GM20431 (cell line): ENCODE data around the gene HP.
"Not testable (repeated sequence)": the region's sequence is repeated elsewhere in the genome, so short reads cannot be mapped to it uniquely, and the experiment has no call there.

Source experiments
- in situ Hi-C: fragments of 300-500 bp; cut with MseI, MboI; formaldehyde crosslinking; loops from one replicate; pipeline ENCODE4 v1.15.0; 2020; ENCODE audit warnings: low sequenced_read_pairs; ENCODE audit not compliant: unreplicated experiment

The HP gene

DNA sequence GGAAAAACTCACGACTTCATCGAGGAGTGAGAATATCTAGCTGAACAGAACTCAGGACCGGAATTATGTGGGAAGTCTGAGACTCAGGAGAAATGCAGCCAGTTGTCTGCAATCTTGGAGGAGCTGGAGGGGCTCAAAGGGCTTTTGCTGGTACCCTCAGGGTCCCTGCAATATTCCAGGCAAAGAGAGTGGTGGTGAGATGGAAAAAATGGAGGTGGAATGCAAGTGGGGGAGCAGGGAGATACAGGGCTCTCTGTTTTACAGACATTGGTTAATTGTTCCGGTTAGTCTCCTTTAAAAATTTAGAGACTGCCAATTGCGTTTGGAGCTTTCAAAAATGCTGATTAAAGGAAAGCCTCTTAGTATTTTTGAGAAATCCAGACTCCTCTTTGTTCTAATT is 18.2 kb upstream of the HP start:
- in situ Hi-C loops, result no loop called here

DNA sequence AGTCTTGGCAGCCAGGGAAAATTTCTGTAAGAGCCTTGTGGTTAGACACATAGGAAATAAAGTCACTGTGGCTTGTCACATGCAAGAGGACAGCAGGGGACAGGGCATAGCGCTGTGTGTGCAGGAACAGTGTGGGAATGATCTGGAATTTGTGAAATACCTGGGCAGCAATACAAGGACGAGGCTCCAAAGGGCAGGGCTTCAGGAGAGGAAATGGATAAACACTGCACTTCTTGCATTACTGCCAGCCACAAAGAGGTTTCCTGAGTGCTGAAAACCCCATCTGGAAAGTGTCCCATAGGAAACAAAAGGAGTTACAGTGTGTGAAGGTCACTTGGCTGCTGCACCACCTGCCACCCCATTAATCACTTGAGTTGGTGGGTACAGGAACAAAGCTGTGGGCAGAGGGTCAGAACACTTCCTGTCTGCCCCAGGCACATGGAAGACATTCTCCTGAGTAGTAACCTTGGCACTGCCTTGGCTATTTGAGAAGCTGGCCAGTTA is 12.1 kb upstream of the HP start:
- in situ Hi-C loops, result no loop called here

DNA sequence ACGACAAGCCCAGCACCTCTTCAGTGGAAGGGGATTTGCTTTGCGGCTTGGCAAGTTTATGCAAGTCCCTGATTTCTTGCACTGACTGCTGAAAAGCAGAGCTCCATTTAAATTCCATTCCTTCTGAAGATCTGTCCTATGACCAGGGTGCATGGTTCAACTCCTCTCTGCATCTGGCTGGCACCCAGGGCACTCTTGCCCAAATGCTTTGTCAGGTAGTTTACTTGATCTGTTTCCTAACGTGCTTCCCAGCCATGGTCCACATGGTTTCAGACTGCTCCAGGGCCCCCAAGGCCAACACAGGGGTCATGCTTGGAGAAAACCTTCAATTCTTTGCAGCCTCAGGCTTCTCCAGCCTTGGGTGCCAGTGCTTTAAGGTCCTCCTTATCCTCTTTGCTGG is 11.2 kb upstream of the HP start:
- in situ Hi-C loops, result no loop called here

DNA sequence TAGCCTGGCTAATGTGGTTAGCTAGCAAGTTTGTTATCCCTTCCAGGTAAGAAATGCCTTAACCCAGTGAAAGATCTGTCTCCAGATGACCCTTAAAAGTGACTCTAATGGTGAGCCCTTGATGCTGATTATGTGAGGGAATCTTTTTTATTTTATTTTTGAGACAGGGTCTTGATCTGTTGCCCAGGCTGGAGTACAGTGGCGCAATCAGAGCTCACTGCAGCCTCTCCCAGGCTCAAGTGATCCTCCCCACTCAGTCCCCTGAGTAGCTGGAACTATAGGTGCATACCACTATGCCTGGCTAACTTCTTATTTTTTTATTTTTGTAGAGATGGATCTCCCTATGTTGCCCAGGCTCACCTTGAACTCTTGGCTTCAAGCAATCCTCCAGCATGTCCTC is 10.8 kb upstream of the HP start:
- in situ Hi-C loops, result no loop called here

DNA sequence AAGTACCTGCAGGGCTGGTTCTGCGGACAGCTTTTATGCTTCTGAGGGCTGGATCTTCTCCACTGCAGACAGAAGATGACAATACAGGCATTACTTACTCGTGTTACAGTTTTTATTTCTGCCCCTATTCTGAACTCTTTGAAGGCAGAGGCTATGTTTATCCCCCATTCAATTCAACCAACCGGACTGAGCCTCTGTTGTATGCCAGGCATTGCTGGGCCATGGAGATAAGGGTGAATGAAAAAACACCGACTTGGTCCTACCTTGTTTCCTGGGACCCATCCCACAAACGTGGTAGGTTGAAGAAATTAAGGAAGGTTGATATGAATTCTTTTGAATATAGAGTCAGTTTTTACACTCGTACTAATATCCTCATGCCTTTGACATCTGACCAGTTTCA is 10.0 kb upstream of the HP start:
- in situ Hi-C loops, result no loop called here

DNA sequence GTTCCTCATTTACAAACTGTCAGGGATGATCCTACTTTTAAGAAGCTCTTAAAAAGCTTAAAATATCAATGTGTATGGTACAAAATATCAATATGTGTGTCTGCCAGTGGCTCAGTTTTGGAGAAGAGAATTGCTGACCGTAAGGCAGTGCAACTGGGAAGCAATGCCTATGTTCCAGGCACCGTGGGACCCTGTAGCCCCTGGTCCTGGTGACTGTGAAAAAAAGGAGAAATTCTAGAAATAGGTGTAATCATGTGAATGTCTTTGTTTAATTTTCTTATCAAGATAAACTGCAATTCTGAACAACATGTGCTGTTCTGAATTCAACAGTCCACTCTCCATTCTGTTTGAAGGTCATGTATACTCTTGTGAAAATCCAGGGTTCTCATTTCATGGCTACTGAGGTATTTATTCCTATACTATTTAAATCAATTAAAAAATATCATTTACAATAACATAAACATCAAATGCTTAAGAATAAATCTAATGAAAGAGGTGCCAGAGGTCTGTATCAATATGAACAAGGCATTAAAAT is 9.4 kb upstream of the HP start:
- in situ Hi-C loops, result no loop called here

DNA sequence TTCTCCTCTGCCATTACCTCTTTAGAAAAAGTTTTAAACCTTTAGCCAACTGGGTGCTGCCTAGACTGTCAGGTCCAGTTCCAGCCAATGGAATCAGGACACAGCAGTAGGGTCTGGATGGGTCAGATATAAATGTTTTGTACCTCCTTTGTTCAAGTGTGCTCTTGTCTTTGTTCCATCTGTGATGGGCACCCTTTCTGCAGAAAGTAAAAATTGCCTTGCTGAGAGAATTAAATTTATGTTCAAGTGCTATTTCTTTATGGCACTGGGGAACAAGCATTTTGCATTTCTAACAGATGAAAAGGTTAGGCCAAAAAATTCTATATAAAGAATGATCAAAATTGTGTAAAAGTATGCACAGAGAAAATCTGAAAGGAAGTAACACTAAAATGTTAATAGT is 5.2 kb upstream of the HP start:
- in situ Hi-C loops, result no loop called here

DNA sequence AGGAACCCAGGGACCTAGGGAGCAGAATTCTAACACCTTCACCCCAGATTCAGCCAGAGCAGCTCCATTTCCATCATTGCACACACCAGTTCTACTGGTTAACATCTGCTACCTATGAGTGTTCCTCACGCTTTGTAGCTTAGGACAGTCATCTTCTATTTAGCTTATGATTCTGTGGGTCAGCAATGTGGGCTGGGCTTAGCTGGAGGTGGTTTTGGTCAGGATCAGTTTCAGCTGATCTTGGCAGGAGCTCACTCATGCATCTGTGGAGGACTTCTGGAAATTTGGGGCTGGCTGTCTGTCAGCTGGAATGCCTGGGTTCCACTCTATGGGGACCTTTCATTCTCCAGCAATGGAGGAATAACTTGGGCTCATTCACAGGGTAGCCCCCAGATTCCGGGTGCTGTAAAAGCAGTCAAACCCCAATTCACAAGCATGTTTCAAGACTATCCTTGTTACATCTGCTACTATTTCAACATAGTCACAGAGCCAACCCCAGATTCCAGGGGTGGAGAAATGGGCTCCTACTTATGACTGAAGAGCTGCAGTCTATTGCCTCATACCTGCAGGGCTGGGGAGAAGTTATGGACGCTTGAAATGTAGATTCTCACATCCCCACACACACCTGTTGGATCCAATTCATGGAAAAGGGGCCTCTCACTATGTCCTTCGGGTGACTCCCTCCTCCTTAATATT is 3.4 kb upstream of the HP start:
- in situ Hi-C loops, result no loop called here

DNA sequence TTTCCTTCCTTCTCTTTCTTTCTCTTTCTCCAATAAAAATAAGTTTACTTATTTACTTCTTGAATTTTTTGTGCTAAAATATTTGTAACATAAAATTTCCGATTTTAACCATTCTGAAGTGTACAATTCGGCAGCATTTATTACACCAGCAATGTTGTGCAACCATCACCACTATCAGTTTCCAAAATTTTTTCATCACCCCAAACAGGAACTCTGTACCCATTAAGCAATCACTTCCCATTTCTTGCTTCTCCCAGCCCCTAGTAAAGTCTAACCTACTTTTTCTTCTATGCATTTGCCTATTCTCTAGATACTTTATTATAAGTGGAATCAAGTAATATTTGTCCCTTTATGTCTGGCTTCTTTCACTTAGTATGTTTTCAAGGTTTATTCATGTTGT is 2.5 kb upstream of the HP start:
- in situ Hi-C loops, result no loop called here

DNA sequence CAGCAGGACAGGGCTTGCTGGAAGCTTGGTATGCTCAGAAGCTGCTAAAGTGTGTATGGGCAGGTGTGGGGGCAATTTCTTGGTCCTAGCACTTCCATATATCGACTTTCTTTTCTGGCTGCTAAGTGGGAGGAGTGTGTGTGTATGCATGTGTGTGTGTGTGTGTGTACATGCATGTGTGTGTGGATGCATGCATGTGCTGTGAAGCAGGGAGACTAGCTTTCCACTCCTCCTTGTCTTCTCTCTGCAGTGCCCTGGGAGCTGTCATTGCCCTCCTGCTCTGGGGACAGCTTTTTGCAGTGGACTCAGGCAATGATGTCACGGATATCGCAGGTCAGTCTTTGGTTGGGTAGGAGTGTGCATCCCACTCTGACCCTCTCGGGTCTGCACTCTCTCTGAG is 1.6 kb downstream of the HP start:
- in situ Hi-C loops, result no loop called here

DNA sequence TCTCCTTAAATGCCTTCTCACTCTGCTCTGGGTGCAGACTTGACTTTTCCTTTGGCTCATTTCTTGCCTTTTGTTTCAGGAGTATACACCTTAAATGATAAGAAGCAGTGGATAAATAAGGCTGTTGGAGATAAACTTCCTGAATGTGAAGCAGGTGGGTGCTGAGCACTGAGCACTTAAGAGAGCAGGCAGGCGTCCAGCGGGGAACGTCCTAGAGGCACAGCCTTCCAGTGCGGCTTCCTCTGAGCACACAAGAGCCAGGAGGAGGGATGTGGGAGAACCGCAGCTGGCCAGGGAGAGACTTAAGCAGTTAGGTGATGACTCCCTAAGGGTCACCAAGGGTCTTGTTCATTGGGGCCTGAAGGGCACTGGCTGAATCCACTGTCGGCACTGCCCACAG is 3.0 kb downstream of the HP start:
- in situ Hi-C loops, result not testable (repeated sequence)

DNA sequence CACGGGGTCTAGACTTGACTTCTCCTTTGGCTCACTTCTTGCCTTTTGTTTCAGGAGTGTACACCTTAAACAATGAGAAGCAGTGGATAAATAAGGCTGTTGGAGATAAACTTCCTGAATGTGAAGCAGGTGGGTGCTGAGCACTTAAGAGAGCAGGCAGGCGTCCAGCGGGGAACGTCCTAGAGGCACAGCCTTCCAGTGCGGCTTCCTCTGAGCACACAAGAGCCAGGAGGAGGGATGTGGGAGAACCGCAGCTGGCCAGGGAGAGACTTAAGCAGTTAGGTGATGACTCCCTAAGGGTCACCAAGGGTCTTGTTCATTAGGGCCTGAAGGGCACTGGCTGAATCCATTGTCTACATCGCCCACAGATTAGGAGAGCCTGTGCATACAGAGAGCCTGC is 4.8 kb downstream of the HP start:
- in situ Hi-C loops, result not testable (repeated sequence)

DNA sequence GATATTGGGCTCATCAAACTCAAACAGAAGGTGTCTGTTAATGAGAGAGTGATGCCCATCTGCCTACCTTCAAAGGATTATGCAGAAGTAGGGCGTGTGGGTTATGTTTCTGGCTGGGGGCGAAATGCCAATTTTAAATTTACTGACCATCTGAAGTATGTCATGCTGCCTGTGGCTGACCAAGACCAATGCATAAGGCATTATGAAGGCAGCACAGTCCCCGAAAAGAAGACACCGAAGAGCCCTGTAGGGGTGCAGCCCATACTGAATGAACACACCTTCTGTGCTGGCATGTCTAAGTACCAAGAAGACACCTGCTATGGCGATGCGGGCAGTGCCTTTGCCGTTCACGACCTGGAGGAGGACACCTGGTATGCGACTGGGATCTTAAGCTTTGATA is 6.1 kb downstream of the HP start:
- in situ Hi-C loops, result no loop called here

DNA sequence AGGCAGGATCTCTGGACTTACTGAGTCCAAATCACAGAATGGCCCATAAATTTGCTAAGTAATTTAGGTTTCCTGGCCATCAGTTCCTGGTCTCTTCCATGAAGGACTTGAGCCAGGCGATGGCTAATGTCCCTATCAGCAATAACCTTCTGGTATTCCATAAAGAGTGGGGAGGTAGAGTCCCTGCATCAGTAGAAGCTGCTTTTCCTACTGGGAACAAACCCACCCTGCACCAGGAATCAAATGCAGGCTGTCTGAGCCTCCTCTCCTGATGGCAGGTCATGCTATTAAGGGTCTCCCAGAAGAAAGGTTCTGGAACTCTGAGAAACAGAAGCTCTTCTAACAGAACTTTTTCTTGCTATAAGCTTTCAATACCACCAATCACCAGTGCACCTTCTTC is 7.3 kb downstream of the HP start:
- in situ Hi-C loops, result no loop called here

DNA sequence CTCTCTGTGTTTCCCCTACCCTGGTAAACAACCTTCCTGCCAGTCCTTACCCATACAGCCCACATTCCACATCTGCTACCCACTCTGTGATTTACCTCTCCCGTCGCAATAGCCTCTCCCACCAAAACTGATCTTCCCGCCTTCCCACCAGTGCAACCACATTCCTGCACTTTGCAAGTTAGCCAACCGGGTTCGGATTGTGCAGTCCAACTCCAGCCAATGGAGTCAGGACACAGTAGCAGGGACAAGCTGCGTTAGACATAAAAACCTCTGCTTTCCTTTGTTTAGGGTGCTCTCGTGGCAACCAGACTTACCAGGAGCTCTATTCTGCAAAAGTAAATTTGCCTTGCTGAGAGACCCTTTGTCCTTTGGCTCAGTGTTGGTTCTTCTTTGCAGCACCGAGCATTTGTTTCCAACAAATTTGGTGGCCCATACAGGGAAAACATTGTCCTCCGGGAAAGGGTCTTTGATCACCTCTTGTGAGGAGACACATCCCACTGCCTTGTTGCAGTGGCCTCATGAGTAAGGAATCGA is 10.1 kb downstream of the HP start:
- in situ Hi-C loops, result no loop called here

DNA sequence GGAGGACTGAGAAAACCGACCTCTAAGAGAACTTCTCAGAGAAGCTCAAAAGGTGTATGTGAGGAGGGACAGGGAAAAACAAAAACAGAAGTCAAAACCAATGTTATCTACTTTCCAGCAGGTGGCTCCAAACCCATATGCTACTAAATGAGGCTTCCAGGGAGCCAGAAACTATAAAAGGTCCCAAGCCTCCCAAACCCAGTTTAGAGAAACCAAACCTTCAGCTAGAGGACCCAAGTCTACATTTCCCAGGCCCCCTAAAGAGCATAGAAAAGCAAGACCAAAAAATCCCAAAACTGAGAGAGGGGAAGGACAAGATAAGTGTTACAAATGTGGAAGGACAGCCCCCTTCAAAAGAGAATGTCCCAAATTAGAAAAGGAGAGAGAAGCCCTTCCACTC is 12.4 kb downstream of the HP start:
- in situ Hi-C loops, result no loop called here

DNA sequence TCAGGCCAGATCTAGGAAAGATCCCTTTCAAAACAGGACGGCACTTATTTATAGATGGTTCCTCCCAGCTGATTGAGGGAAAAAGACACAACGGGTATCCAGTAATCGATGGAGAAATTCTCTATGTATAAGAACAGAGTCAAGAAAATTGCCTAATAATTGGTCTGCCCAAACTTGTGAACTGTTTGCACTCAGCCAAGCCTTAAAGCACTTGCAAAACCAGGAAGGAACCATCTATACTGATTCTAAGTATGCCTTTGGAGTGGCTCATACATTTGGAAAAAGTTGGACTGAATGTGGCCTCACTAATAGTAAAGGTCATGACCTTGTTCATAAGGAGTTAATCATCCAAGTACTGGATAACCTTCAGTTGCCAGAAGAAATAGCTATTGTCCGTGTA is 14.6 kb downstream of the HP start:
- in situ Hi-C loops, result no loop called here

DNA sequence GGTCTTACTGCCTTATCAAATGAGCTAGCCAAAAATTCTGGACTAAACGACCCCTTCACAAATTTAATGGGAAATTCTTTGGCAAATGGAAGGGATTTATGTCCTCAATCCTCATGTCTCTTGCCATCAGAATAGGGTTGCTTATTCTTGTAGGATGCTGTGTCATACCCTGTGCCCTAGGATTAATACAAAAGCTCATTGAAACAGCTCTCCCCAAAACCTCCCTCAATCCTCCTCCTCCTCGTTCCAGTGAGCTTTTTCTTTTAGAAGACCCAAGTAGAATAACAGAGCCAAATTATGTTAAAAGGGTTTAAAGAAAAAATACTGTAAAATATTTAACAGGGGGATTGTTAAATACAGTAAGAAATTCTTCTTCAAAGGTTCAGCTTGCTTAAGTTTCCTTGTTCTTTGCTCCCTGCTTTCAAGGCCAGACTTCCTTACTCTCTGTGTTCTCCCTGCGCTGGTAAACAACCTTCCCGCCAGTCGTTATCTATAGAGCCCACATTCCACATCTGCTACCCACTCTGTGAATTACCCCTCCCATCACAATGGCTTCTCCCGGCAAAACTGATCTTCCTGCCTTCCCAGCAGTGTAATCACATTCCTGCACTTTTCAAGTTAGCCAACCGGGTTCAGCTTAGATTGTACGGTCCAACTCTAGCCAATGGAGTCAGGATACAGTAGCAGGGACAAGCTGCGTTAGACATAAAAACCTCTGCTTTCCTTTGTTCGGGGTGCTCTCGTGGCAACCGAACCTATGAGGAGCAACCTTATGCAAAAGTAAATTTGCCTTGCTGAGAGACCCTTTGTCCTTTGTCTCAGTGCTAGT is 18.4 kb downstream of the HP start:
- in situ Hi-C loops, result no loop called here

DNA sequence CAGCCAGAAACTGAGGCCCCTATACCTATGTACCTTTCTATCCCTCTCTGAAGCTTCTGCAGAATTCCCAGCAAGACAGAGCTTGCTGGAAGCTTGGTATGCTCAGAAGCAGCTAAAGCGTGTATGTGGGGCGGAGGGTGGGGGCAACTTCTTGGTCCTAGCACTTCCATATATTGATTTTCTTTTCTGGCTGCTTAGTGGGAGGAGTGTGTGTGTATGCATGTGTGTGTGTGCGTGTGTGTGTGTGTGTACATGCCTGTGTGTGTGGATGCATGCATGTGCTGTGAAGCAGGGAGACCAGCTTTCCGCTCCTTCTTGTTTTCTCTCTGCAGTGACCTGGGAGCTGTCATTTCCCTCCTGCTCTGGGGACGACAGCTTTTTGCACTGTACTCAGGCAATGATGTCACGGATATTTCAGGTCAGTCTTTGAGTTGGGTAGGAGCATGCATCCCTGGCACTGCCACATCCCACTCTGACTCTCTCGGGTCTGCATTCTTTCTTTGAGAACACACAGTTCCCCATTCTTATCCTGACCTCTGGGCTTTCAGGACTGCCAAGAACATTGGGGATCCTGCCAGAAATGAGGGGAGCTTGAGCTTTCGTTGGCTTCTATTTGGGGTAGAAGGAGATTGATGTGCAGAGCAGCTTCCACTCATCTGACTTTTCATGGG is 19.4 kb downstream of the HP start:
- in situ Hi-C loops, result no loop called here

DNA sequence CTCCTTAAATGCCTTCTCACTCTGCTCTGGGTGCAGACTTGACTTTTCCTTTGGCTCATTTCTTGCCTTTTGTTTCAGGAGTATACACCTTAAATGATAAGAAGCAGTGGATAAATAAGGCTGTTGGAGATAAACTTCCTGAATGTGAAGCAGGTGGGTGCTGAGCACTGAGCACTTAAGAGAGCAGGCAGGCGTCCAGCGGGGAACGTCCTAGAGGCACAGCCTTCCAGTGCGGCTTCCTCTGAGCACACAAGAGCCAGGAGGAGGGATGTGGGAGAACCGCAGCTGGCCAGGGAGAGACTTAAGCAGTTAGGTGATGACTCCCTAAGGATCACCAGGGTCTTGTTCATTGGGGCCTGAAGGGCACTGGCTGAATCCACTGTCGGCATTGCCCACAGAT is 20.8 kb downstream of the HP start:
- in situ Hi-C loops, result not testable (repeated sequence)
